Measurements from ENCODE around the gene NECAB2. TPM values are rescaled to one million over a fixed set of nuclear protein-coding genes. Genes with fewer than 3 reads are reported as not detected.

Gene NECAB2
- total RNA-seq, 4 donors from 2014 or later: 0.65 TPM; not detected in 3

DNA sequence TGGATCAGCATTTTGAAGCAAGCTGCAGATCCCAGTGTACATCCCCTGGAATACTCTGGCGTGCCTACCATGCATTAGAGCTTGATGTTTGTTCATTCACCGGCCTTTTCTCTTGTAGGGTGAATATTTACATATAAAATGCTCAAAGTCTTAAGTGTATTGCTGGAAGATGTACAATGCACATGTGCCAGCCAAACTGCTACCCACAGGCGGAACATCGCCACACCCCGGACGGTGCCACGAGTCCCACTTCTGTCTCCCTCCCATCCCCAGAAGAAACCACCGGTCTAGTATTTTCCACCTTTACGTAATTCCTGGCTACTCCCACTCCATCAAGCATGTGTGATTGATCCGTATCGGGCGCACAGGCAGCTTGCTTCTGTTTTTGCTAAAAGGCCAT lies 70.4 kb downstream of the NECAB2 start:
- ATAC-seq (ENCODE audit: low FRiP score) (no peak), DNase-seq (ENCODE audit: low spot score) (no peak)
- TF ChIP-seq CTCF (IDR thresholded peaks at IDR 0.05): no peak

- no peak for TF ChIP-seq CTCF (IDR thresholded peaks at IDR 0.05)
- no peak for DNase-seq (ENCODE audit: low spot score)
- no peak for ATAC-seq (ENCODE audit: low FRiP score)
These were observed 71.7 kb downstream of the NECAB2 start for GRCh38 chr16:84039696-84040095.

GRCh38 chr16:84040226-84040822 lies 72.3 kb downstream of the NECAB2 start:
- ATAC-seq (ENCODE audit: low FRiP score) (no peak), DNase-seq (ENCODE audit: low spot score) (no peak)
- no peak for TF ChIP-seq CTCF (IDR thresholded peaks at IDR 0.05)

DNA sequence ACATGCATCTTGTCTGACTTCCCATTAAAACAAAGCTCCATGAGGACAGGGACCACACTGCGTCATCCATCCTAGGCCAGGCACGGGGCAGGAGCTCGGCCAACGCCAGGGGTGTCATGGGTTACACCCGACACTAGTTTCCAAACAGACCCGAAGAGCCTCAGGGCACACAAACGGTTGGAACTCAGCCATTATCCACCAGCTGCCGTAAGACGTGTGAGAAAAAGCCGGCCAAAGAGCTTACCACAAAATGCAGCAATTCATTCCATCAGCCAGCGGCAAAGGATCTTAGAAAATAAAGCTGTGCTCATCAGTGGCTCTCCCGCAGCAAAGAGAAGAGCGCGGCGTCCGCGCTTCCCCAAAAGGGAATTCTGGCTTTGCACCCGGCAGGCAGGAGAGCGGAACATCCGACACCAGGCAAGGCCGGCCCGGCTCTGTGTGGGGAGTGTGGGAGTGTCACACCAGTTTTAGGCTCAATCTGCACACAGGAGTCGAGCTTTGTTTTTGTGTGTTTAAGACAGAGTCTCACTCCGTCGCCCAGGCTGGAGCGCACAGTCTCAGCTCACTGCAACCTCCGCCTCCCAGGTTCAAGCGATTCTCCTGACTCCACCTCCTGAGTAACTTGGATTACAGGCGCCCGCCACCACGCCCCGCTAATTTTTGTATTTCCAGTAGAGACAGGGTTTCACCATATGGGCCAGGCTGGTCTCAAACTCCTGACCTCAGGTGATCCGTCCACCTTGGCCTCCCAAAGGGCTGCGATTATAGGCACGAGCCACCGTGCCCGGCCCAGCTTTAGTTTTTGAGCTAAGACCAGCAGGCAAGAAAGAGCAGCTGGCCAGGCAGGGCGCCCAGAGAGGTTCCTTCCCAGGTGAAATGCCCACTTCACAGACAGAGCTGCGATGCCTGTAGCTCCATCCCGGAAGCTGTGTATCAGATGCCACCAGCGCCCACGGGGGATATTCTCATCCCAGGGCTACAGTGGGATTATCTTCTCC lies 73.1 kb downstream of the NECAB2 start:
- TF ChIP-seq CTCF (IDR thresholded peaks at IDR 0.05): no peak
- DNase-seq (ENCODE audit: low spot score) (no peak), ATAC-seq (ENCODE audit: low FRiP score) (no peak)

DNA sequence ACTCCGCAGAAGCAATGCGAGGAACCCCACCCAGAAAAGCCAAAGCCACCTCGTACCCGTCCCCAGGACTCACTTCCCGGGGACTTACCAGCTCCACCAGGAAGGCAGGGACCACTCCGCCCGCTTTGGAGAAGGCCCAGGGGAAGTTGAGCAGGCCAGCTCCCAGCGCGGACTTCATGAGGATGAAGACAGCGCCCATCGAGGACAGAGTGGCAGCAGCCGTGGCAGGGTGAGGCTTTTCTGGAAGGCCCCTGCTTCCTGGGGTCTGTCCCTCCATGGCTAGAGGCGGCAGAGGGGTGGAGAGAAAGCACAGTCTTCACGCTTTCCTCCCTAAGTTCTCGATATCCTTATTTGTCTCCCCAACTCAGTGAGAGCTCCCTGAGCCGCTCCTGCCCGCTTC lies 73.8 kb downstream of the NECAB2 start:
- DNase-seq (ENCODE audit: low spot score) (no peak), ATAC-seq (ENCODE audit: low FRiP score) (no peak)
- no peak for TF ChIP-seq CTCF (IDR thresholded peaks at IDR 0.05)

GRCh38 chr16:84042308-84042878 lies 74.3 kb downstream of the NECAB2 start, which contains the start of gene SLC38A8:
TSS of gene SLC38A8 (minus strand) at chr16:84042795. CDS start at chr16:84042157, 638 bp downstream.
- ATAC-seq (ENCODE audit: low FRiP score): no peak
- no peak for TF ChIP-seq CTCF (IDR thresholded peaks at IDR 0.05)
- no peak for DNase-seq (ENCODE audit: low spot score)
